K562 (cell line): ENCODE results near the gene TTLL11. TPM values are rescaled to one million over a fixed set of nuclear protein-coding genes. Genes with fewer than 3 reads are reported as not detected.

Experiments used
- ATAC-seq: fragments of 200-7000 bp; cut with Tn5 transposase; 3 replicates; pipeline ENCODE4 v1.9.1; 2020; ENCODE audit warnings: moderate library complexity
- BruUV-seq: library from RNA; stranded (reverse); fragments of 400-500 nt; replicated peaks from 2 replicates; lab custom pipeline; 2021; lab: Mats Ljungman, UMichigan
- CTCF ChIA-PET: fragments of 300-600 bp; formaldehyde crosslinking; extraction: SDS; loops from one replicate; lab custom pipeline; 2021; ENCODE audit warnings: low intra/inter-chr PET ratio; lab: Yijun Ruan, JAX
- POLR2A ChIA-PET: fragments of 300-600, 350-650 bp; sonication (Branson Sonifier 250); formaldehyde crosslinking; extraction: SDS; loops from one replicate; lab custom pipeline; 2021; ENCODE audit warnings: antibody characterized with exemption, inconsistent platforms; lab: Yijun Ruan, JAX
- DNase-seq, 4 experiments: peaks; one replicate each; pipeline versions ENCODE4 v3.0.0 to v3.0.0-alpha.2; 2011 to 2018; ENCODE audit warnings: low spot score in 3 of 4, mixed read lengths in 3 of 4; ENCODE audit errors: extremely low read depth in 1 of 4
- FAIRE-seq: peaks from 2 replicates; lab custom pipeline; 2011; peaks lifted over from hg19 to GRCh38; lab: Jason Lieb, UNC
- H2AFZ ChIP-seq: 2 replicates; pipeline ENCODE4 v1.6.0; 2011; ENCODE audit warnings: low read depth, low read length, control low read depth, inconsistent platforms
- H3K27ac ChIP-seq: fragments of 200-600 bp; 3 replicates; pipeline ENCODE4 v1.8.0; 2011; ENCODE audit warnings: low read depth, mild to moderate bottlenecking, control low read depth, inconsistent platforms, low read length, moderate library complexity, mixed read lengths; ENCODE audit errors: extremely low read depth
- H3K27me3 ChIP-seq, 2 experiments: fragments of 300-600 bp in 1 of 2; 2 replicates in 1 of 2; 3 replicates in 1 of 2; pipeline versions ENCODE4 v1.6.0 to v1.8.0; 2011; ENCODE audit warnings: inconsistent platforms in 2 of 2, low read length in 2 of 2, mild to moderate bottlenecking in 1 of 2, mixed read lengths in 1 of 2, moderate library complexity in 1 of 2; ENCODE audit not compliant: control insufficient read depth in 2 of 2, insufficient read depth in 2 of 2
- H3K36me3 ChIP-seq: fragments of 300-600 bp; 3 replicates; pipeline ENCODE4 v1.8.0; 2011; ENCODE audit warnings: mild to moderate bottlenecking, low read length, inconsistent platforms; ENCODE audit not compliant: control insufficient read depth, insufficient read depth
- H3K4me1 ChIP-seq, 2 experiments: fragments of 200-600 bp in 1 of 2; replicated peaks in 1 of 2; 2 replicates in 1 of 2; 3 replicates in 1 of 2; pipeline versions ENCODE4 v1.5.1 to v1.8.0; 2011; ENCODE audit warnings: inconsistent platforms in 2 of 2, low read length in 2 of 2, mild to moderate bottlenecking in 1 of 2, mixed read lengths in 1 of 2, moderate library complexity in 1 of 2; ENCODE audit not compliant: control insufficient read depth in 2 of 2, insufficient read depth in 2 of 2
- H3K4me2 ChIP-seq: 2 replicates; pipeline ENCODE4 v1.6.1; 2011; ENCODE audit warnings: low read length, control low read depth, inconsistent platforms, mixed read lengths; ENCODE audit not compliant: insufficient read depth
- H3K4me3 ChIP-seq: fragments of 200-600 bp; sonication (generic), shearing (Covaris generic); 2 replicates; pipeline ENCODE4 v1.5.1; 2016; ENCODE audit warnings: control low read depth, inconsistent platforms
- H3K79me2 ChIP-seq: fragments of 200-600 bp; 3 replicates; pipeline ENCODE4 v1.8.0; 2011; ENCODE audit warnings: low read length, inconsistent platforms; ENCODE audit not compliant: control insufficient read depth, insufficient read depth
- H3K9ac ChIP-seq, 2 experiments: 2 replicates each; pipeline versions ENCODE4 v1.6.0 to v1.6.1; 2011; ENCODE audit warnings: low read depth in 2 of 2, low read length in 2 of 2, control low read depth in 1 of 2, inconsistent platforms in 1 of 2, mild to moderate bottlenecking in 1 of 2, mixed read lengths in 1 of 2; ENCODE audit not compliant: insufficient read depth in 1 of 2
- H3K9me1 ChIP-seq: one replicate; pipeline ENCODE4 v1.6.0; 2011; ENCODE audit warnings: inconsistent platforms, mild to moderate bottlenecking, low read length, moderate library complexity; ENCODE audit not compliant: control insufficient read depth, insufficient read depth
- H3K9me3 ChIP-seq: replicated peaks from 2 replicates; pipeline ENCODE4 v1.5.1; 2011; ENCODE audit warnings: low read depth, low read length, inconsistent platforms; ENCODE audit not compliant: control insufficient read depth, insufficient read depth
- H4K20me1 ChIP-seq: replicated peaks from 2 replicates; pipeline ENCODE4 v1.6.1; 2011; ENCODE audit warnings: low read length, inconsistent platforms, mixed read lengths; ENCODE audit not compliant: control insufficient read depth, insufficient read depth
- CHD7 ChIP-seq: fragments of 200-600 bp; sonication (generic); IDR thresholded peaks from one replicate; pipeline ENCODE4 v1.6.1; 2012; ENCODE audit warnings: mild to moderate bottlenecking, low read depth, low read length, inconsistent platforms
- RBM15 ChIP-seq: fragments of 200-400 bp; formaldehyde crosslinking; IDR thresholded peaks from 2 replicates; pipeline ENCODE4 v1.6.1; 2018; ENCODE audit warnings: mild to moderate bottlenecking, low read length, moderate library complexity; ENCODE audit not compliant: insufficient read depth
- SMARCE1 ChIP-seq: fragments of 450-650 bp; IDR thresholded peaks from 2 replicates; pipeline ENCODE4 v1.7.1; 2016; ENCODE audit warnings: mild to moderate bottlenecking
- WGBS: fragments of 100-300 bp; shearing (Covaris generic); methylation state at CpG from one replicate; pipeline ENCODE4 v1.1.6; 2016; ENCODE audit warnings: low coverage, mixed read lengths; ENCODE audit not compliant: insufficient coverage; ENCODE audit errors: missing lambda C conversion rate; 5-methylcytosine and 5-hydroxymethylcytosine counted together
- in situ Hi-C: fragments of 300-500 bp; cut with MboI; formaldehyde crosslinking; loops from 4 replicates; pipeline ENCODE4 v1.15.0; 2018; ENCODE audit warnings: inconsistent platforms, mixed read lengths
- intact Hi-C: fragments of 100-400 bp; cut with micrococcal nuclease; formaldehyde crosslinking; loops from 2 replicates; pipeline ENCODE4 v1.14.2; 2022
- polyA plus RNA-seq, 8 experiments: library from polyadenylated mRNA; depleted of rRNA in 4 of 8; stranded (reverse) in 5 of 8; unstranded in 3 of 8; fragments of >200 nt; fragmentation: Nextera tagmentation in 2 of 8; fragmentation: Illumina TruSeq in 1 of 8; extraction: Ambion mirVana in 2 of 8; extraction: Trizol in 1 of 8; gene quantifications; 2 replicates each; pipeline versions ENCODE4 v1.2.1 to v1.2.3, GENCODE V29; 2011 to 2014; ENCODE audit warnings: inconsistent platforms in 1 of 8, missing spikeins in 1 of 8
- total RNA-seq, 7 experiments: library from RNA; depleted of rRNA in 6 of 7; stranded (reverse); fragments of >200 nt in 6 of 7; fragmentation: Illumina TruSeq in 2 of 7; extraction: Trizol in 2 of 7; gene quantifications; 2 replicates each; pipeline versions ENCODE4 v1.2.1 to v1.2.3, GENCODE V29; 2011 to 2021; ENCODE audit warnings: low replicate concordance in 1 of 7

TTLL11 gene
- total and polyA plus RNA-seq, 9 of the 15 experiments (the other 6 are each of a cell fraction or from before 2014, with no cell fraction given), result 0.83 to 4.4 (median 2.7) TPM

- ChIA-PET CTCF (no interaction called here), POLR2A (no interaction called here)
- no TSS peak for BruUV-seq
- H4K20me1 ChIP-seq, result no peaks in the 10 kb centered on the region; the same call in 1 of the 2 replicates
- ATAC-seq (no peak), FAIRE-seq (no peak), DNase-seq (no peak)
- no peak overlapping the region for H3K4me2 ChIP-seq
- H3K9me1 ChIP-seq, result no peaks in the 10 kb centered on the region
- no peak overlapping the region for H3K4me3 ChIP-seq
- WGBS, result 6% methylated on average over 9 of the region's 10 CpGs
- in situ Hi-C loops (no loop called here), intact Hi-C loops (no loop called here)
- no peak overlapping the region for H3K27ac ChIP-seq
- no peak overlapping the region for H2AFZ ChIP-seq
- peaks cover 14 to 70% of the 10 kb centered on the region in 2 experiments for H3K27me3 ChIP-seq
- H3K79me2 ChIP-seq, result no peaks in the 10 kb centered on the region
- H3K36me3 ChIP-seq, result no peaks in the 10 kb centered on the region
- H3K9me3 ChIP-seq, result no peaks in the 10 kb centered on the region
- H3K4me1 ChIP-seq, result no peaks in the 10 kb centered on the region
- no peak overlapping the region for H3K9ac ChIP-seq
- no peak for TF ChIP-seq SMARCE1
- no peak for TF ChIP-seq RBM15
- no peak for TF ChIP-seq CHD7
Measured at GRCh38 chr9:121811751-121812150, 281.4 kb downstream of the TTLL11 start.
